OCI-LY7 (cell line): ENCODE results near the gene CDK17. TPM values are rescaled to one million over a fixed set of nuclear protein-coding genes. Genes with fewer than 3 reads are reported as not detected.

ENCODE experiments used
- BruUV-seq: library from RNA; stranded (reverse); fragments of 400-500 nt; replicated peaks from 2 replicates; lab custom pipeline; 2021; lab: Mats Ljungman, UMichigan
- CTCF ChIA-PET: fragments of 300-600 bp; sonication (Branson Sonifier 250); formaldehyde crosslinking; loops from one replicate; lab custom pipeline; 2022; ENCODE audit warnings: antibody characterized with exemption; ENCODE audit not compliant: unreplicated experiment; lab: Charles Lee
- POLR2A ChIA-PET: fragments of 300-600 bp; sonication (Branson Sonifier 250); formaldehyde crosslinking; loops from one replicate; lab custom pipeline; 2022; ENCODE audit warnings: antibody characterized with exemption; lab: Charles Lee
- DNase-seq: peaks from one replicate; pipeline ENCODE4 v3.0.0-alpha.2; 2015; ENCODE audit warnings: low spot score
- H2AFZ ChIP-seq: fragments of 200-600 bp; sonication (generic), shearing (Covaris generic); 2 replicates; pipeline ENCODE4 v1.6.1; 2014; ENCODE audit warnings: mild to moderate bottlenecking, antibody characterized with exemption, low read length, moderate library complexity
- H3K27ac ChIP-seq: fragments of 200-600 bp; sonication (generic); 2 replicates; pipeline ENCODE4 v1.5.1; 2014; ENCODE audit warnings: mixed run types, low read depth, mild to moderate bottlenecking, moderate library complexity, low read length, inconsistent platforms; ENCODE audit not compliant: poor library complexity, severe bottlenecking
- H3K36me3 ChIP-seq: fragments of 200-600 bp; sonication (generic); 2 replicates; pipeline ENCODE4 v1.6.1; 2014; ENCODE audit warnings: mild to moderate bottlenecking, antibody characterized with exemption, low read length, moderate library complexity, mixed read lengths; ENCODE audit not compliant: insufficient read depth
- H3K4me1 ChIP-seq: fragments of 200-600 bp; sonication (generic); 2 replicates; pipeline ENCODE4 v1.5.1; 2014; ENCODE audit warnings: mild to moderate bottlenecking, low read length; ENCODE audit not compliant: insufficient read depth, poor library complexity, severe bottlenecking
- H3K4me2 ChIP-seq: fragments of 200-600 bp; sonication (generic); 2 replicates; pipeline ENCODE4 v1.6.1; 2014; ENCODE audit warnings: mild to moderate bottlenecking, low read length
- H3K4me3 ChIP-seq: fragments of 200-600 bp; sonication (generic); 2 replicates; pipeline ENCODE4 v1.5.1; 2014; ENCODE audit warnings: mild to moderate bottlenecking, low read depth, low read length; ENCODE audit not compliant: poor library complexity, severe bottlenecking
- H3K79me2 ChIP-seq: fragments of 200-600 bp; sonication (generic); 2 replicates; pipeline ENCODE4 v1.6.1; 2016; ENCODE audit warnings: low read depth, mild to moderate bottlenecking, low read length, moderate library complexity, mixed read lengths; ENCODE audit not compliant: insufficient read depth
- H3K9me2 ChIP-seq: fragments of 200-600 bp; sonication (generic); 2 replicates; pipeline ENCODE4 v1.6.1; 2016; ENCODE audit warnings: mild to moderate bottlenecking, low read length, mixed read lengths; ENCODE audit not compliant: insufficient read depth
- H3K9me3 ChIP-seq: fragments of 200-600 bp; sonication (generic); 2 replicates; pipeline ENCODE4 v1.6.1; 2014; ENCODE audit warnings: mild to moderate bottlenecking, mixed run types, low read length, mixed read lengths
- H4K20me1 ChIP-seq: fragments of 200-600 bp; sonication (generic); 2 replicates; pipeline ENCODE4 v1.6.1; 2014; ENCODE audit warnings: mild to moderate bottlenecking, antibody characterized with exemption, low read length, moderate library complexity, mixed read lengths; ENCODE audit not compliant: insufficient read depth
- CTCF ChIP-seq: fragments of 200-600 bp; sonication (generic); conservative IDR thresholded peaks from 2 replicates; pipeline ENCODE4 v1.5.1; 2014; ENCODE audit warnings: mild to moderate bottlenecking, antibody characterized with exemption, low read length, moderate library complexity, mixed read lengths
- EZH2phosphoT487 ChIP-seq: fragments of 200-600 bp; sonication (generic); IDR thresholded peaks from 2 replicates; pipeline ENCODE4 v1.6.1; 2018; ENCODE audit warnings: low read depth, borderline replicate concordance, mild to moderate bottlenecking, mixed run types, antibody characterized with exemption, low read length, moderate library complexity, mixed read lengths
- intact Hi-C: fragments of 100-400 bp; cut with micrococcal nuclease; formaldehyde crosslinking; loops from one replicate; pipeline ENCODE4 v1.10.0; 2022; ENCODE audit not compliant: unreplicated experiment
- total RNA-seq, 2 experiments: library from RNA; depleted of rRNA in 1 of 2; stranded (reverse); fragments of >200 nt in 1 of 2; shearing (Covaris generic) in 1 of 2; gene quantifications; 2 replicates each; pipeline ENCODE4 v1.2.3, GENCODE V29; 2014 to 2022

The CDK17 gene
- total RNA-seq, 2 experiments from 2014 or later: 34.5 to 43.4 TPM

- peaks cover 24% of the 10 kb centered on the region for H3K9me3 ChIP-seq
- peaks cover 64% of the 10 kb centered on the region for H3K79me2 ChIP-seq
- no peak for DNase-seq
- no TSS peak for BruUV-seq
- ChIA-PET CTCF (interaction anchor here (1.3 kb wide), 1 partner anchor 9 kb away, joined by 5 read pairs; no protein-coding TSS in a partner anchor), POLR2A (interaction anchor here (0.7 to 1.9 kb wide), 4 partner anchors 9 to 34 kb away, joined by 3 to 12 read pairs (median 4); no protein-coding TSS in a partner anchor)
- no peak overlapping the region for H2AFZ ChIP-seq
- peaks cover 51% of the 10 kb centered on the region for H3K36me3 ChIP-seq
- no peak for TF ChIP-seq EZH2phosphoT487
- no peak for TF ChIP-seq CTCF
- intact Hi-C loops: no loop called here
- no peak overlapping the region for H3K27ac ChIP-seq
- H3K9me2 ChIP-seq: no peaks in the 10 kb centered on the region
- no peak overlapping the region for H3K4me3 ChIP-seq
- H4K20me1 ChIP-seq: no peaks in the 10 kb centered on the region
- H3K4me2 ChIP-seq: no peak overlapping the region
- peaks cover 6% of the 10 kb centered on the region for H3K4me1 ChIP-seq
Observed at GRCh38 chr12:96337953-96338352, 62.3 kb downstream of the CDK17 start.

GRCh38 chr12:96336489-96336888, 63.8 kb downstream of the CDK17 start:
- DNase-seq: no peak
- ChIA-PET CTCF (interaction anchor here (1.0 kb wide), 1 partner anchor 9 kb away, joined by 3 read pairs; no protein-coding TSS in a partner anchor), POLR2A (interaction anchor here (0.8 to 2.1 kb wide), 5 partner anchors 8 to 17 kb away, joined by 4 to 12 read pairs (median 5); no protein-coding TSS in a partner anchor)
- H4K20me1 ChIP-seq: no peaks in the 10 kb centered on the region
- no TSS peak for BruUV-seq
- H3K4me1 ChIP-seq: peaks cover 6% of the 10 kb centered on the region
- H3K9me2 ChIP-seq: no peaks in the 10 kb centered on the region
- H3K9me3 ChIP-seq: peaks cover 23% of the 10 kb centered on the region
- H3K4me3 ChIP-seq: no peak overlapping the region
- peaks cover 54% of the 10 kb centered on the region for H3K36me3 ChIP-seq
- H2AFZ ChIP-seq: no peak overlapping the region
- no peak overlapping the region for H3K4me2 ChIP-seq
- H3K79me2 ChIP-seq: peaks cover 50% of the 10 kb centered on the region
- intact Hi-C loops: no loop called here
- no peak overlapping the region for H3K27ac ChIP-seq
- no peak for TF ChIP-seq CTCF
- TF ChIP-seq EZH2phosphoT487: no peak

- no peak overlapping the region for H3K27ac ChIP-seq
- no peak overlapping the region for H2AFZ ChIP-seq
- no peak for DNase-seq
- intact Hi-C loops: no loop called here
- peaks cover 23% of the 10 kb centered on the region for H3K9me3 ChIP-seq
- peaks cover 10% of the 10 kb centered on the region for H3K4me1 ChIP-seq
- TF ChIP-seq CTCF: no peak
- TF ChIP-seq EZH2phosphoT487: no peak
- H3K4me3 ChIP-seq: no peak overlapping the region
- no peaks in the 10 kb centered on the region for H3K9me2 ChIP-seq
- H3K79me2 ChIP-seq: peaks cover 43% of the 10 kb centered on the region; the same call in 1 of the 2 replicates
- BruUV-seq: no TSS peak
- H3K4me2 ChIP-seq: no peak overlapping the region
- ChIA-PET POLR2A (interaction anchor here (0.6 to 2.1 kb wide), 6 partner anchors 10 to 123 kb away, joined by 3 to 12 read pairs (median 4); no protein-coding TSS in a partner anchor), CTCF (no interaction called here)
- no peaks in the 10 kb centered on the region for H4K20me1 ChIP-seq
- peaks cover 66% of the 10 kb centered on the region for H3K36me3 ChIP-seq
Observed at GRCh38 chr12:96335270-96335669, 65.0 kb downstream of the CDK17 start.
